Fibroblast of lung (primary cell): ENCODE measurements around the gene PRR3.

Experiments
- CTCF ChIP-seq, 2 donors: IDR thresholded peaks in 1 of 2; conservative IDR thresholded peaks in 1 of 2; 1 replicate in 1 of 2; 2 replicates in 1 of 2; pipeline ENCODE4 v1.5.1; 2011 to 2012; ENCODE audit warnings: low read length in 2 of 2, control low read depth in 1 of 2, inconsistent platforms in 1 of 2, low read depth in 1 of 2, mild to moderate bottlenecking in 1 of 2
- EZH2 ChIP-seq: IDR thresholded peaks from 2 replicates; pipeline ENCODE4 v1.5.1; 2012; ENCODE audit warnings: low read length, control low read depth, mild to moderate bottlenecking; ENCODE audit errors: missing control alignments

GRCh38 chr6:30612213-30612612, 55.1 kb downstream of the PRR3 start:
- peak; percentile 29 to 56 for TF ChIP-seq CTCF (conservative IDR thresholded peaks at IDR 0.05 in 1 of 2, IDR thresholded peaks at IDR 0.05 in 1 of 2; ENCODE audit: low read depth in 1 of 2, low read length in 2 of 2)
- no peak for TF ChIP-seq EZH2
